ENCODE measurements around the gene OR4K13.

OR4K13 gene, protein sequence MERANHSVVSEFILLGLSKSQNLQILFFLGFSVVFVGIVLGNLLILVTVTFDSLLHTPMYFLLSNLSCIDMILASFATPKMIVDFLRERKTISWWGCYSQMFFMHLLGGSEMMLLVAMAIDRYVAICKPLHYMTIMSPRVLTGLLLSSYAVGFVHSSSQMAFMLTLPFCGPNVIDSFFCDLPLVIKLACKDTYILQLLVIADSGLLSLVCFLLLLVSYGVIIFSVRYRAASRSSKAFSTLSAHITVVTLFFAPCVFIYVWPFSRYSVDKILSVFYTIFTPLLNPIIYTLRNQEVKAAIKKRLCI

DNA sequence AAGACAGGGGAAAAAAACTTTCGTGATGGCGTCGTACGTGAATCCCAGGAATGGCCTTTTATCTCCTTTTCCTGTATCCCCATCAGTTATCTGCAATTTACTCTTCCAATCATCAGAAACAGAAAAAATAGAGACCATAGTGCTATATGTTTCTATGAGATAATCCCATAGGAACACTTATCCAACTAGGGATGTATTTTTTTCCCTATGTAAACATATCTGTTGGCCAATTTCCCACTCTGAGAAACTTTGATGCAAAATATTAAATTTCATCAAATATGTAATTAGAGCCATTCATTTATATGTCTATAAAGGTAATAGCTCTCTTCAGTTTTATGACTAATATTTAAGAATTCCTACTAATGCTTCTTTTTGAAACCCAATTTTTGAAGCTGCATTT, at the start of gene OR4K13:
Gene OR4K13, minus strand, starts transcription at position 101 of the 400 bp plus-strand sequence. CDS start 1,280 bp downstream, outside the sequence.
- no peak for DNase-seq (ENCODE audit: low read depth)
- TF ChIP-seq, protein P1, sequence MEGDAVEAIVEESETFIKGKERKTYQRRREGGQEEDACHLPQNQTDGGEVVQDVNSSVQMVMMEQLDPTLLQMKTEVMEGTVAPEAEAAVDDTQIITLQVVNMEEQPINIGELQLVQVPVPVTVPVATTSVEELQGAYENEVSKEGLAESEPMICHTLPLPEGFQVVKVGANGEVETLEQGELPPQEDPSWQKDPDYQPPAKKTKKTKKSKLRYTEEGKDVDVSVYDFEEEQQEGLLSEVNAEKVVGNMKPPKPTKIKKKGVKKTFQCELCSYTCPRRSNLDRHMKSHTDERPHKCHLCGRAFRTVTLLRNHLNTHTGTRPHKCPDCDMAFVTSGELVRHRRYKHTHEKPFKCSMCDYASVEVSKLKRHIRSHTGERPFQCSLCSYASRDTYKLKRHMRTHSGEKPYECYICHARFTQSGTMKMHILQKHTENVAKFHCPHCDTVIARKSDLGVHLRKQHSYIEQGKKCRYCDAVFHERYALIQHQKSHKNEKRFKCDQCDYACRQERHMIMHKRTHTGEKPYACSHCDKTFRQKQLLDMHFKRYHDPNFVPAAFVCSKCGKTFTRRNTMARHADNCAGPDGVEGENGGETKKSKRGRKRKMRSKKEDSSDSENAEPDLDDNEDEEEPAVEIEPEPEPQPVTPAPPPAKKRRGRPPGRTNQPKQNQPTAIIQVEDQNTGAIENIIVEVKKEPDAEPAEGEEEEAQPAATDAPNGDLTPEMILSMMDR (conservative IDR thresholded peaks at IDR 0.05; ENCODE audit: low read depth, low read length) = no peak
- H3K4me3 ChIP-seq (ENCODE audit: low read depth, low read length) = no peak within 1 kb of the TSS

DNA sequence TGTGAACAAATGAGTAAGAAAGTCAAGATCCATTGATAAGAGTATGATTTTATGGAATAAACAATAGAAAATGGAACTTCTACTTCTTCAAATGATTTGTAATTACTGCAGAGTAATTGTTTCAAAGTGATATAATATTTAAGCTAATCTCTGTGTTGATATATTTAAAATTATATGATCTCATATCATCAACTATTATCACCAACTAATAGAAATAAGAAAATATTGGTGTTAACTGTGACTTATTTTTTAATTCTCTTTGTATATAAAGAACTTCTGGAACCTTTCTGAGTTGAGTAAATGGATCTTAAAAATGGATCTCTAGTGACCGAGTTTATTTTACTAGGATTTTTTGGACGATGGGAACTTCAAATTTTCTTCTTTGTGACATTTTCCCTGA, 23.9 kb upstream of the OR4K13 start, which contains the start of gene OR4L1:
Gene OR4L1, plus strand, starts transcription at position 301 of the 400 bp plus-strand sequence. Its CDS starts 0 bp downstream, at position 301.
- DNase-seq (ENCODE audit: low read depth) = no peak
- TF ChIP-seq, protein P1 (conservative IDR thresholded peaks at IDR 0.05; ENCODE audit: low read depth, low read length) = no peak

DNA sequence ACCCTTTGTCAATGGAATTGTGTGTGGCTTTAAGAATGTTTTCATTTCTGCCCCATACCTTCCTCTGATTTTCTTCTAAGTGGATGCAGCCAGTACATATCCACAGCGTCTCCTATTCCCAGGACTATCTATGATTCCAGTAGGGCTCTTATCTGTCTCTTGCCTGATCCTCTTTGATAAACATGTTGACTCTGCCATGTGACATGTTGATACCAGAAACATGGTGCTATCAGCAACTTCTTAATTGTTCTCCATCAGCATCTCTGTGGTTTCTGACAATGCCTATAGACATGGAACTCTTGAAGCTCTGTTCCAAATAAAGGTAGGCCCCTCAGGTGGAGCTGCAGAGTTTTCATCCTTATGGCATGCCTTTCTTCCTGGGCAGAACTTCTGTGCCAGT, 12.4 kb upstream of the OR4K13 start:
- DNase-seq (ENCODE audit: low read depth) = no peak
- H3K4me3 ChIP-seq (ENCODE audit: low read depth, low read length) = no peak overlapping the region
- TF ChIP-seq, protein P1 (conservative IDR thresholded peaks at IDR 0.05; ENCODE audit: low read depth, low read length) = no peak

More for the DNA sequence above, 23.9 kb upstream of the OR4K13 start, which contains the start of gene OR4L1:
- no peak within 1 kb of the TSS for H3K4me3 ChIP-seq (ENCODE audit: low read depth, low read length)

DNA sequence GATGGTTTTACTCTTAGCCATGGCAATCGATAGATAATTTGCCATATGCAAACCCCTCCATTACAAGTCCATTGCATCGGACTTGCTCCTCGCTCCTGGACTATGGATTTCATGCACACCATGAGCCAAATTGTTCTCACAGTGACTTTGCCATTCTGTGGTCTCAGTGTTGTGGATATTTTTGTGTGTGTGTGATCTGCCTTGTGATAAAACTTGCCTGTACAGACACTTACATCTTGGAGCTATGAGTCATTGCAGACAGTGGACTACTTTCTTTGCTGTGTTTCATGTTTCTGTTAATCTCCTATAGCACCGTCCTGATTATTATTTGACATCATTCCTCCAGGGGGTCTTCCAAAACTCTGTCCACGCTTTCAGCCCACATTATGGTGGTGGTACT, 8.4 kb upstream of the OR4K13 start:
- DNase-seq (ENCODE audit: low read depth) = no peak
- no peak overlapping the region for H3K4me3 ChIP-seq (ENCODE audit: low read depth, low read length)
- TF ChIP-seq, protein P1 (conservative IDR thresholded peaks at IDR 0.05; ENCODE audit: low read depth, low read length) = no peak

DNA sequence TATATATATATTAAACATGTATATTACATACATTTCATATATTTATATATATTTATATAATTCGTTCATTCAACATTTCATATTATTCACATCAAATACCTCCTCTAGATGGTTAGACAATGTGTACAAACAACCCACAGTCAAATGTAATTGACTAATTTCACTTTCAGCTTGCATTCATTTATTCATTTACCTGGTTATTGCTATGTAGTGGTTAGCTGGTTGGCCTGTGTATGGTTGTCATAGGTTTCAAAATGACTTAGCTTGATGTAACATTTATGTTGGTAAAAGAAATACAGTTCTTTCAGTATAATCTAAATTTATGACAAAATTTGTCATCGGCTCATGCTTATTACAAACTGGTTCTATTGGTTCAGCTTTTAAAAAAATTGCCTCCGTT, 389 bp downstream of the OR4K13 start:
- TF ChIP-seq, protein P1 (conservative IDR thresholded peaks at IDR 0.05; ENCODE audit: low read depth, low read length) = no peak

DNA sequence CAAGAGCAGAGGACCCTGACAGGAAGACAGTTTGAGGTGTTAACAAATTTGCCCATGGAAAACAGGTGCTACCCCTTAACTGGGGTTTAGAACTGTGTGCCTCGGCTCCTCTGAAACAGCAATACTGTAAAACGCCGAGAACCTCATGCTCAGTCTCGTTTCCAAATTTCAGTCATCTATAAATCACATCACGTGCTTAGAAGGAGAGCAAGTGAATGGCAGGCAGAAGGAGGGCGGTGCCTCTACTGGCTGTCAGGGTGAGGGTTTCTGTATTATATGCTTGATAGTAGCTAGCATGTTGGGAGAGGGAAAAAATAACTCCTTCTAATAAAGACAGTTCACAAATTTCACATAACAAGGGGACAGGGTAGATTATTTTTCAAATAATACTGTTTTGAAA, 4.8 kb downstream of the OR4K13 start:
- no peak overlapping the region for H3K4me3 ChIP-seq (ENCODE audit: low read depth, low read length)
- TF ChIP-seq, protein P1 (conservative IDR thresholded peaks at IDR 0.05; ENCODE audit: low read depth, low read length) = no peak
- no peak for DNase-seq (ENCODE audit: low read depth)

More for the DNA sequence above, 389 bp downstream of the OR4K13 start:
- no peak overlapping the region for H3K4me3 ChIP-seq (ENCODE audit: low read depth, low read length)
- DNase-seq (ENCODE audit: low read depth) = no peak

Measured in choroid plexus epithelial cell (primary cell).